GM21717 (cell line): Measurements from ENCODE around the gene FBXO24.

Experiments used
- ATAC-seq: cut with Tn5 transposase; IDR thresholded peaks from one replicate; pipeline ENCODE4 v1.9.1; 2021; ENCODE audit warnings: mild to moderate bottlenecking, moderate library complexity; ENCODE audit not compliant: unreplicated experiment

Gene FBXO24

DNA sequence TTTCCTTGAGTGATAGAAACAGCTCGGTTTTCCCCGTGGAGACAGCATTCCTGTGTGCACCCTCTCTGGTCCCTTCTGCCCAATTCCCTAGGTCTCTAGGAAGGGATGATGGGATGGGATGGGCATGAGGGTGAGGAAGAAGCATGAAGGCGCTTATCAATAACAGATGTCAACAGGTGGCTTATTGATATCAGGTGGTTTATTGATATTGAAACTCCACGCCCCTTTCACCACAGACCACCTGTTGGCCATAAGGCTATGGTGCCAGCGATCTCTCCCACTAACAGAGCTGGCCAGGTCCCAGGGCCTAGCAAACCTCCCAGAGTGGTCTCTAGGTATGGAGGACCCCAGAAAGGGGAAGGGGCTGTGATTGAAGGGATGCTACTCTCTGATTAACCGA is 34.1 kb downstream of the FBXO24 start:
- ATAC-seq: no peak

DNA sequence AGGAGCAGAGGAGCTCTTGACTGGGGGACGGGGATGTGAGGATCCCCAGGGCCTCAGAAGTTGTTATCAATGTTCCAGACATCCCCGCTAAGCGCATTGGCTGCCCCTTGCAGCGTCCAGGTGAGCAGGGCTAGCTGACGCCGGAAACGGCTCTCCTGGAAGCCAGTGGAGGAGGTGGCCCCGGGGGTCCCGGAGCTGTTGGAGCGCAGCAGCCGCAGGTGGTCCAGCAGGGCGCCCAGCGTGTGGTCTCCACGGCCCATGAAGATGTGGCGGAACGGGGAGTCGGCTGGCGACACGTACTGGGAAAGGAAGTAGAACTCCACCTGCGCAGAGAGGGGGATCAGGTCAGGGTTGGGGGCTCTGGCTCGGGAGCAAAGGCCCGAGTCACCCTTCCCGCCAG is 34.7 kb downstream of the FBXO24 start:
- no peak for ATAC-seq

DNA sequence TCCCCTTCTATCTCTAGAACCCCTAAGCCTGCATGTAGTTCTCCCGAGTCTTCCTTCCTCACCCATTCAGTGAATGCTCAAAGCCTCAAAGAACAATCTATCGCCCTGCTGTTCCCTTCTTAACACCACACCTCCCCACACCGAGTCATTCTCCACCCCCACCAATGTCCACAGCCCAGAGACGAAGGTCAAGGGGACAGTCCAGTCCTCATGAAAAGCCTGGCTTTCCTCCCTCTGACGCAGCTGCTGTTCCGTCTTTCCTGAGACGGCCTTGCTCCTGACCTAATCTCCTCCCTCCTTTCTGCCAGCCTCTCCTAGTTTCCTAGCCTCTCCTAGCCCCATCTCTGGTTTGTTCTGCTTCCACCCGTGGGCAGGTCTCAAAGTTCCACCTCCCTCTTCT is 35.4 kb downstream of the FBXO24 start:
- no peak for ATAC-seq

DNA sequence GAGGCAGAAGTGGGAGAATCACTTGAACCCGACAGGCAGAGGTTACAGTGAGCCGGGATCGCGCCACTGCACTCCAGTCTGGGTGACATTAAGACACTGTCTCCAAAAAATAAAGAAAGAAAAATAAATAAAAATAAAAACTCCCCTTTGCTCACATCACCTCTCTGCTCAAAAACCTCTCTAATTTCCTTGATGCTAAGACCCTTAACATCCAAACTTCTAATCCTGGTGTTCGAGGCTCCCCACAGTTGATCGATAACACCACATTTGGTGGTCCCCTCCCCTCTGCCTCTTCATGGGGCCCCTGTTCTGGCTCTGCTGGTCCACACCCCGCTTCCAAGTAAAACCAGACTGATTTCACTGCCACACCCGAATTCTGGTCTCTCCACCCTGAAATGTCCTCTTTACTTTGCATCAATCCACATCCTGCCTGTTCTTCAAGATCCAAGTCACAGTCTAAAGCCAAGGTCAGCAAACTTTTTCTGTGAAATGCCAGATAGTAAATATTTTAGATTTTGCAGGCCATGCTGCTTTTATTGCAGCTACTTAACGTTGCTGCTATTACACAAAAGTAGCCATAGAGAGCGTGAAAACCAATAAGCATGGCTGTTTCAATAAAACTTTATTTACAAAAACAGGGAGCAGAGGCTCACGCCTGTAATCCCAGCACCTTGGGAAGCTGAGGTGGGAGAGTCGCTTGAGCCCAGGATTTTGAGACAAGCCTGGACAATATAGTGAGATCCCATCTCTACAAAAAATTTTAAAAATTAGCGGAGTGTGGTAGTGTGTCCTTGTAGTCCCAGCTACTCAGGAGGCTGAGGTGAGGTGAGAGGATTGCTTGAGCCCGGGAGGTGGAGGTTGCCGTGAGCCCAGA is 38.1 kb downstream of the FBXO24 start:
- no peak for ATAC-seq

DNA sequence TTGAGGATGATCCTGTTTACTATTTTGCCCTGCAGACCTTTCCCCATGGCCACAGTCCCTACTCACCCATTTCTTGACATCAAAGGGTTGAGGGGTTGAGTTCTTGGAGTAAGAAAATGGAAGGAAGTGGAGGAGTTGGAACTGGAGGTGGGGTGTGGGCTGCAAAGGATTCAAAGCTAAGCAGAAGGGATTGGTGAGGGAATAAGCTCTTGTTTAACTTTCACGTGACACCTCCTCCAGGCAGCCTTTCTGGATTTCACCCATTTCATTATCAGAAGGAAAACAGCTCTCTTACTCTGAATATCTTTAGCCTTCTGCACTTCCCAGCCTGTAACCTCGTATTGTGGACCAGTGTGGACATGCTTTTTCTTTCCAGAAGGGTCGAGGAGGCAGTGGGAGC is 39.9 kb downstream of the FBXO24 start:
- no peak for ATAC-seq

DNA sequence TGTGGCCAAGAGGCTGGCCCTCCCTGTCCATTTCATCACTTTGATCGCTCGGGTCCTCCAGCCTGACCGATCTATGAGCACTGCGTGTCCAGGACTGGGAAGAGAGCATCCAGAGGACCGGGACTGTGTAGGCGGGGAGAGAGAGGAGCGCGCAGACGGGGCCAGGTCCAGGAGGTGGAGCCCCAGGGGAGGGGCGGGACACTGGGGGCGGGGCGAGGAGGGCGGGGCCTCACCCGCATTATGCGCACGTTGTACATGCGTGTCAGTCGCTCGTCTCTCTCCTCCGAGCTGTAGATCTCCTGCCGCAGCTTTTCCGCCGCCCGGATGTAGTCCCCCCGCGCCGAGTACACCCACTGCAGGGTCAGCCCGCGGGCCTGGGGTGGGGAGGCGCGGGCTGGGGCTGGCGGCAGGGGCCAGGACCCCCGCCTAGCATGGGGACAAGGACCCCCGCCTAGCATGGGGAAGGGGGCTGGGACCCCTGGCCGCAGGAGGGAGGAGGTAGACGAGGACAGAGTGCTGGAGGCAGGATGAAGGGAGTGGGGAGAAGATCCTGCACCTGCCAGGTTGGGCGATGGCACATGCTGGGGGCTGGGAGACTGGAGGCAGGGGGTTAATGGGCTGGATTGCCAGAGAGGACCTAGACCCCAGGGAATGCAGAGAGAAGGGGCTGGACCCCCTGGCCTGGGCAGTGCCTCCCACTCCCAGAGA is 40.6 kb downstream of the FBXO24 start:
- peak; percentile 67 for ATAC-seq

DNA sequence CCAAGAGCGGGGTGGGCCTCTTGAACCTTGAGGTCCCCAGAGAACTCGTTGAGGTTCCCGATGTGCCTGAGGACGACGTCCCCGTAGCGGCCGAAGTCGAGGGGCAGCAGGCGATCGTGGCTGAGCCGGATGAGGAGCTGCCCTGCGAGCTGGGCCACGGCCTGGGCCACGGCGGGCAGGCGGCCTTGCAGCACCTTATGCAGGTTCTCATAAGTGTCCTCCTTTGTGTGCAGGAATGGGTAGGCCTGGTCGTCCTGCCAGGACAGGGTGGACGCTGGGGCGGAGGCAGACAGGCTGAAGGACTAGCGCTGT is 41.1 kb downstream of the FBXO24 start:
- ATAC-seq: no peak

DNA sequence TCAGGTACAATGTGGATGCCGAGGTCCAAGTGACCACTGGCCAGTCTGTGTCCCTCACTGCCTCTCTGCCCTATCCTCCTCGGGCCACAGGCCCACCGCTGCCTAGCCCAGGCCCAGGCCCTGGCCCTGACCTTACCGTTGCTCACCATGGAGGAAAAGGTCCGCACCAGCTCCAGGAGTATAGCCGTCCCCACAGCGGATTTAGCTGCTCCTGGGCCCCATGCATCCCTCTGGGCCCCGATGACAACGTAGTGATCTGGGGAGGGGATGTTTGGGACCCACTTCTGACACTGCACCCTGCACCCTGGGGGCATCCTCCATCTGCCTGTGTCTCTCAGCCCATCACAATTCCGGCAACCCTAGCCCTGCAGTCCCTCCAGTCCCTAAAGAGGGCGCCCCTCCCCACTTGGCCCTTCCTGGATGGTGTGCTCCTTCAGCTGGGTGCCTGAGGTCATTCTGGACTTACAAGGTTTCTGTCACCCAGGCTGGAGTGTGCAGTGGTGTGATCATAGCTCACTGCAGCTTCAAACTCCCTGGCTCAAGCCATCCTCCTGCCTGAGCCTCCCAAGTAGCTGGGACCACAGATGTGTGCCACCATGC is 43.1 kb downstream of the FBXO24 start:
- ATAC-seq: no peak

DNA sequence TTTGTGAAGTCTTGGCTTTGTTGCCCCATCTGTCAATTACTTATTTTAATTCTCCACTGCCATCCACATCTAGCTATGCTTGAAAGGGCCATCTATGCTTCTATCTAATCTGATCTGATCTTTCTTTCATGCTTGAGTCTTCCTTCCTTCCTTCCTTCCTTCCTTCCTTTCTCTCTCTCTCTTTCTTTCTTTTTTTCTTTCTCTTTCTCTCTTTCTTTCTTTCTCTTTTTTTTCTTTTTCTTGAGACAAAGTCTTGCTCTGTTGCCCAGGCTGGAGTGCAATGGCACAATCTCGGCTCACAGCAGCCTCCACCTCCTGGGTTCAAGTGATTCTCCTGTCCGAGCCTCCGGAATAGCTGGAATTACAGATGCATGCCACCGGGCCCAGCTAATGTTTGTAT is 43.9 kb downstream of the FBXO24 start:
- no peak for ATAC-seq

DNA sequence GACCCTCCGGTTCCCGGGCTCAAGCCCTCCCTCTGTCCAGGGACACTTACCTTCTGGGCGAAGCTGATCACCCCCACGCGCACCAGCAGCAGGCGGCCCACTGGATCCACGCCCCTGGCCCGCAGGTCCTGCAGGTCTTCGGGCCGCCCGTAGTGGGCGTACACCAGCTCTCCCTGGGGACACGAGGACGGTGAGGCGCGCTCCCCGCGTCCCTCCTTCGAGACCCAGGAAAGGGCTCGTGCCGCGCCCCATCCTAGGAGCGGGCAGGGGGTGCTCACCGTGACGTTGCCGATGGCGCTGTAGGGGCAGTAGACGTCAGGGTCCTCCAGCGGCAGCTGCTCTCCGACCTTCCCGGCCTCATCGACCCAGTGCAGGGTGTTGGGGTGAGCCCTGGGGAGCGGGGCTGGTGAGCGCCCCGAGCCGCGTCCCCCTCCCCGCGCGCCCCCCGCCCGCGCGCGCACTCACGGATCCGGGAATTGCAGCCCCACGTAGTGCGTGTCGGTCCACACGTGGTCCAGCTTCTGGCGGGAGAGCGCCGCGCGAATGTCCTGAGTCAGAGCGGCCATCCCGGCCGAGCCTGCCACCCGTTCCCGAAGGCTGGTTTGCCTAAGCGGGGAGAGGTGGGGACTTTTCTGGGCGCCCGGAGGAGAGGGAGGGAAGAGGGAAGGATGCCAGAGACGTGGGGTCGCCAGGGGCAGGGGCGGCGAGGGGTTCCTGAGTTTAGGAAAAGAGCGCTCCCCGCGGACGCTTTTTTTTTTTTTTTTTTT is 47.0 kb downstream of the FBXO24 start:
- no peak for ATAC-seq

DNA sequence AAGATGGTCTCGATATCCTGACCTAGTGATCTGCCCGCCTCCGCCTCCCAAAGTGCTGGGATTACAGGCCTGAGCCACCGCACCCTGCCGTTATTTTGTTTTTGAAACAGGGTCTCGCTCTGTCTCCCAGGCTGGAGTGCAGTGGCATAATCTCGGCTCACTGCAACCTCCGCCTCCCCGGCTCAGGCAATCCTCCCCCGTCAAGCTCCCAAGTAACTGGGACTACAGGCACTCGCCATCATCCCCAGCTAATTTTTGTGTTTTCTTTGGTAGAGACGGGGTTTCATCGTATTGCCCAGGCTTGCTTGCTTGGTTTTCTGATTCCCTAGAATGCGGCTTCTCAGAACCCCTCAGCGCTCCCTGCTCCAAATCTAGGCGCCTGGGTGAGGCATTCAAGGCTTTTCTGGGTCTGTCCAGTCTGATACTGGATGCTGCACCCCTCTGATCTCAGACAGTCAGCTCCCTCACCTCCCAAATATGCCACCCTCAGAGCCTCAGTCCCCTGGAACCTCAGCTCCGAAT is 53.9 kb downstream of the FBXO24 start:
- ATAC-seq: no peak

DNA sequence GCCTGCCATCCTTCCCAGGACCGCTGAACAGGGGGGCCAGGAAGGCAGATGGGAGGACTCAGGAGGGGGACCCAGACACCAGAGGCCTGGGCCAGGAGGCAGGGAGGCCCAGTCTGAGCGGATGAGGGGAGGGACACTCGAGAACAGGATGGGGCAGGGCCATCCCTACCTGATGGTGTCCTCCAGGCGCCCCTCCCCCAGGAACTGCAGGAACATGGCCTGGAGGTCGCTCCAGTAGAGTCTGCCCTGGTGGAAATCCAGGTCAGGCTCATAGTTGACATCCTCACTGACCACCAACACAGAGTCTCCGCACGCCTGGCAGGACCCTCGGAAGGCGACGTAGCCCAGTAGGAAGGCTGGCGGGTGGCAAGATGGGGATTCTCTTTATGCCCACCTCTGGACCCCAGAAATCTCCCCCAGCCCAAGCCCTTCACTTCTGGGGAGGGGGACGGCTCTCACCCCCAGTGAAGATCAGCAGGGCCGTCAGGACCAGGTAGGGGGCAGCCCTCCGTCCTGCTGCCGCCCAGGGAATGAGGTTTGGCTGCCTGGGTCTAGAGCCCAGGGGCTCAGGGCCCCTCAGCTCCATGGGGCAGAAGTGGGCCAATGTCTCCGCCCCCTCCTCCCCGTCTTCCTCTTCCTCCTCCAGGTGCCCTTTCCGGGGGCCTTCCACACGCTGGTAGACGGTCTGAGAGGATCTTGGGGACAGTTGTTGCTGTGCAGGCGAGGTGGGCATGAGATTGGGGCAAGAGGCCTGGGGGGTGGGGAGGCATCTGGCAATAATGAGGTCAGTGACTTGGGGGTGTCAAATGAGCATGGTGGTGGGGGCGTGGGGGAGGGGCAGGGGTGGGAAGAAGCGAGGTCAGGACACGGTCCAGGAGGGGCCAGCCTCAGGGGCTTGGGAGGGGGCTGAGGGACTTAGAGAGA is 54.7 kb downstream of the FBXO24 start:
- no peak for ATAC-seq

DNA sequence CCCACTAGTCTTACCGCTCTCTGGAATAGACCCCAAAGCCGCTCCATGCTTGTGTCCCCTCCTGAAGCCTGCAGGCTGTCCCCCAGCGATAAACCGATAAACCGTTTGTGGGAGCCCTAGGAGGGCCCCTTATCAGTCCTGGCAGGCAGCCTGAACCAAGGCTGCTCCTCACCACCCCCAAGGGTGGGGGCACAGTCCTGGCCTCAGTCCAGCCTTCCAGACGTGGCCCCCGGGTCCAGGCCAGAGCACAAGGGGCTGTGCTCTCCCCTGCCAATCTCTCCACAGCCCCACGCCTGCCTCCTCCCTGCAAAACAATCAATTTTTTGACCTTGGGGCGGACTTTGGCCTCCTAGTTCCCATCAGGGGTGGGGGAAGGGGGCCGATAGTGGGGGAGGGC is 55.3 kb downstream of the FBXO24 start, which contains the start of gene TFR2:
Gene TFR2 (minus strand): TSS at position 90 of the 397 bp plus-strand sequence. CDS start 43 bp downstream, at position 47.
- ATAC-seq: no peak

DNA sequence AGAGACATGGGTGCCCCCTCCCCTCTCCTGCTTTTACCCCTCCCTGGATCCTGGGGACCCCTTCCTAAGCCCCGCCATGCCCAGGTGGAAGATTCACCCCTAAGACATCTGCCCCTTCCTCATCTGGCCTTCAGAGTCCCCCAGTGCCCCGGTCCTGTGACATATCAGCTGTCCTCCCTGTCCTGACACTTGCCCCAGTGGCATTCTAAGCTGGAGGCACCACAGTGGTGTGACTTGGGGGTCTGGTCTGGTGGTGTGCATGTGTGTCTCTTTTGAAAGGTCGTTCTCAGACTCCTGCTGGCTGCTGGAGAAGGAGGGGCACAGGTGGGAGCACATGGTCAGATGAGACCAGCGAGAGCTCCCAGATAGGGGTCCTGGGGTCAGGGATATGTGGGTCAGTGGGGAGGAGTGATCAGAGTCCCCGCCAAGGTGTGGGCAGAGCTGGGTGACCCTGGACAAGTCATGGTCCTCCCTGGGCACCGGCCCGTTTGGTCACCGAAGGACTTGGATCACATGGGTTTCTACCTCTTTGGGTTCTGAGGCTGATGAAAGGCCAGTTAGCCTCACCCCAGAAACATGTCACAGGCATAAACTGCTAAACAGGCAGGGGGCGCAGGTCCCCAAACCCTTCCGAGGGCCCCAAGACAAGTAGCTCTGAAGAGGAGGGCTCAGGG is 55.9 kb downstream of the FBXO24 start:
- no peak for ATAC-seq

DNA sequence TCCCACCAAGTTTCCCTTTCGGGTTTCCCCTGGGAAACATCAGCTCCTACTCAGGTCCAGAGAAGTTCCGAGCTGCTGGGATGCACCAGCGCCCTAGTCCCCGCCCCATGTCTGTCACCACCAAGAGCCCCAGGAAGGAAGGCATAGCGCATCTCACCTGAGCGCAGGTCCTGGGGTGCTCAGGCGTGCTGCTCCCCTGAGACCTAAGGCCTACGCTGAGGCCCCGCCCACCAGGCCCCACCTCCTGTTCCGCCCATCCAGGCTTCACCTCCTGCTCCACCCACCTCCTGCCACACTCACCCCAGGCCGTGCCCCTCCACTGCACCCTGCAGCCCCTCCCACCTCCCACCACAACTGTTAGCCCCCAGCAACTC is 56.4 kb downstream of the FBXO24 start:
- ATAC-seq: no peak

DNA sequence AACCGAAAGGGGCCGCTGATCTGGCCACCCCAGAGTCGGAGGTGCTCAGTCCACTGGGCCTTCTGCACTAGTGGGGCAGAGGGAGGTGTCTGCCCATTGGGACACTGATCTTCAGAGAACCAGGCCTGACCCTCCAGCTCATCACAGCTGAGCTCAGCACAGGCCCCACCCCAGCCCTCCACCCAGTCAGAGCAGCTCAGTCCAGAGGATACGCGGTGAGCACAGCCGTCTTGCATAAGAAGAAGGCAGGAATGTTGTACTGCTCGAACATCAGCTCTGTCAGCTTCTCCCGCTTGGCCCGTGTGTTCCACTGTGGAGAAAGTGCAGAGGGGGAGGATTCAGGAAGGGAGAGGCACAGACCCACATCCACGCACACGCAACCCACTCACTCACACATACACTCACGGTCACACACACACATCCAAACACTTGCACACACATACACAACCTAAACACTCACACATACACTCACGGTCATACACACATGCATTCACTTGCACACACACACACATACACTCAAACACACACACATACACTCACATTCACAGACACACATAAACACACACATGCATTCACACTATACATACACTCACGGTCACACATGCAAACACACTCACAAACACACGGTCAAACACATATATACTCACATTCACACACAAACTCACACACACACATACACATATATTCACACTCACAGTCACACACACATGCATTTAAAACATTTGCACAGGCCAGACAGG is 63.9 kb downstream of the FBXO24 start:
- ATAC-seq: no peak
